Sigmoid colon (tissue), 4 donors: ENCODE data around the gene TEX44.

Source experiments
- CTCF ChIP-seq, 4 experiments: fragments of 450-650 bp in 3 of 4; fragments of 200-600 bp in 1 of 4; IDR thresholded peaks; one replicate each; pipeline ENCODE4 v1.5.1; 2016 to 2019; ENCODE audit warnings: antibody characterized with exemption in 4 of 4, mild to moderate bottlenecking in 3 of 4, moderate library complexity in 2 of 4
- POLR2A ChIP-seq, 2 donors: fragments of 450-650 bp; IDR thresholded peaks; one replicate each; pipeline ENCODE4 v1.6.1; 2016; ENCODE audit warnings: antibody characterized with exemption in 2 of 2, mild to moderate bottlenecking in 2 of 2, moderate library complexity in 2 of 2
- POLR2AphosphoS5 ChIP-seq, 4 donors: sonication (generic); formaldehyde crosslinking; IDR thresholded peaks; one replicate each; pipeline ENCODE4 v1.6.1; 2017; ENCODE audit warnings: antibody characterized with exemption in 4 of 4

GRCh38 chr2:231627384-231628120 lies 34.9 kb downstream of the TEX44 start:
- TF ChIP-seq CTCF (IDR thresholded peaks at IDR 0.05) (no peak), POLR2AphosphoS5 (IDR thresholded peaks at IDR 0.05) (no peak), POLR2A (IDR thresholded peaks at IDR 0.05) (no peak)
